Epidermal melanocyte (primary cell): Measurements from ENCODE around the gene CRKL.
A peak's percentile ranks its signal among the peaks of the same experiment; 100 is the strongest.
"Not testable (repeated sequence)": the region's sequence is repeated elsewhere in the genome, so short reads cannot be mapped to it uniquely, and the experiment has no call there.

ENCODE experiments used
- DNase-seq: peaks from one replicate; pipeline ENCODE4 v3.0.0; 2011; ENCODE audit warnings: low spot score; ENCODE audit not compliant: insufficient read length

Gene CRKL

GRCh38 chr22:20916916-20917810 lies at the start of gene CRKL:
CRKL (plus strand) TSS chr22:20917407; CDS start chr22:20917935, 528 bp downstream.
- peak; percentile 92 for DNase-seq

- DNase-seq: peak; percentile 53
Observed at GRCh38 chr22:20868025-20868962, 48.9 kb upstream of the CRKL start.

- no peak for DNase-seq
Observed at GRCh38 chr22:20869234-20869633, 48.0 kb upstream of the CRKL start.

- no peak for DNase-seq
Observed at GRCh38 chr22:20873214-20873613, 44.0 kb upstream of the CRKL start.

GRCh38 chr22:20875296-20875695 lies 41.9 kb upstream of the CRKL start:
- DNase-seq: no peak

GRCh38 chr22:20877715-20878114 lies 39.5 kb upstream of the CRKL start:
- no peak for DNase-seq

GRCh38 chr22:20881231-20881630 lies 36.0 kb upstream of the CRKL start:
- no peak for DNase-seq

GRCh38 chr22:20881869-20882815 lies 35.1 kb upstream of the CRKL start:
- DNase-seq: no peak

- DNase-seq: no peak
Observed at GRCh38 chr22:20882855-20883254, 34.4 kb upstream of the CRKL start.

- DNase-seq: no peak
Observed at GRCh38 chr22:20884454-20884853, 32.8 kb upstream of the CRKL start.

GRCh38 chr22:20885017-20885556 lies 32.1 kb upstream of the CRKL start:
- DNase-seq: no peak

GRCh38 chr22:20885557-20886323 lies 31.5 kb upstream of the CRKL start:
- DNase-seq: peak; percentile 87

GRCh38 chr22:20887375-20887774 lies 29.8 kb upstream of the CRKL start:
- no peak for DNase-seq

- no peak for DNase-seq
Observed at GRCh38 chr22:20889025-20889704, 28.0 kb upstream of the CRKL start.

- no peak for DNase-seq
Observed at GRCh38 chr22:20889904-20890540, 27.2 kb upstream of the CRKL start.

GRCh38 chr22:20890975-20891374 lies 26.2 kb upstream of the CRKL start:
- no peak for DNase-seq

GRCh38 chr22:20897737-20898136 lies 19.5 kb upstream of the CRKL start:
- DNase-seq: not testable (repeated sequence)

GRCh38 chr22:20899827-20900423 lies 17.3 kb upstream of the CRKL start:
- DNase-seq: no peak
